Gastrocnemius medialis (tissue), 4 donors: ENCODE results near the gene USP32.

Experiments
- POLR2A ChIP-seq, 2 donors: fragments of 450-650 bp; IDR thresholded peaks; one replicate each; pipeline ENCODE4 v1.6.1; 2017; ENCODE audit warnings: antibody characterized with exemption in 2 of 2, mild to moderate bottlenecking in 2 of 2, moderate library complexity in 2 of 2
- TF ChIP-seq, protein P1 (sequence below), 5 experiments: fragments of 450-650 bp in 3 of 5; fragments of 200-600 bp in 2 of 5; sonication (generic) in 2 of 5; IDR thresholded peaks in 4 of 5; conservative IDR thresholded peaks in 1 of 5; 1 replicate in 4 of 5; 2 replicates in 1 of 5; pipeline ENCODE4 v1.5.1; 2016 to 2019; ENCODE audit warnings: antibody characterized with exemption in 5 of 5, mild to moderate bottlenecking in 3 of 5, moderate library complexity in 3 of 5

DNA sequence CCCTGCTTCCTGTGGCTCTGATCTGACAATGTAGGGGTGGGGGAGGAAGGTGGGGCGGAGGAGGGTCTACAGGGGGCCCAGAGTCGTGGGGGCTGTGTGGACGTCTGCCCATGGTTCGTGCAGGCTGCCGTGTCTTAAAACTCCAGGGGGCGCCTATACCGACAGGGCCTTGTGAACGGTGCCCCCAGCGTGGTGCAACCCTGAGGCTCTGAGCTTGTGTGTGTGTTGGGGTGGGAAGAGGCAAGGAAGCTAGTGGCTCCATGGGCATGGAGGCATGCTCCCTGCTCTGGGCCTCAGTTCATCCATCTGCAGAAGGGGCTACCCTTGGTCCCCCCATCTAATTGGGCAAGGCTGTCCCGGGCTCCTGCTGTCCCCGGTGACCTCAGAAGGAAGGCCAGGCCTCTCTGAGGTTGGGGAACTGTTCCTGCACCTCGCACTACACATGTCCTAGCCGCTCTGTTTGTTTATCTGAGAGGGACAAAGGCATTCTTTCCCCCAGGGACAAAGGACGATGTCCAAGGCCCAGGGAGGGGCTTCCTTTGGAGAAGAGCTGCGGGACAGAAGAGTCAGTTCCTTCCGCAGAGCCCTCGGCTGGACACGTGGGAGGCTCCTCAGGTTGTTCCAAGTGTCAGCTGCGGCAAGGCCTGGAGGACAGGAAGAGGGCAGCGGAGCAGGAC is 228.7 kb downstream of the USP32 start:
- TF ChIP-seq, protein P1, sequence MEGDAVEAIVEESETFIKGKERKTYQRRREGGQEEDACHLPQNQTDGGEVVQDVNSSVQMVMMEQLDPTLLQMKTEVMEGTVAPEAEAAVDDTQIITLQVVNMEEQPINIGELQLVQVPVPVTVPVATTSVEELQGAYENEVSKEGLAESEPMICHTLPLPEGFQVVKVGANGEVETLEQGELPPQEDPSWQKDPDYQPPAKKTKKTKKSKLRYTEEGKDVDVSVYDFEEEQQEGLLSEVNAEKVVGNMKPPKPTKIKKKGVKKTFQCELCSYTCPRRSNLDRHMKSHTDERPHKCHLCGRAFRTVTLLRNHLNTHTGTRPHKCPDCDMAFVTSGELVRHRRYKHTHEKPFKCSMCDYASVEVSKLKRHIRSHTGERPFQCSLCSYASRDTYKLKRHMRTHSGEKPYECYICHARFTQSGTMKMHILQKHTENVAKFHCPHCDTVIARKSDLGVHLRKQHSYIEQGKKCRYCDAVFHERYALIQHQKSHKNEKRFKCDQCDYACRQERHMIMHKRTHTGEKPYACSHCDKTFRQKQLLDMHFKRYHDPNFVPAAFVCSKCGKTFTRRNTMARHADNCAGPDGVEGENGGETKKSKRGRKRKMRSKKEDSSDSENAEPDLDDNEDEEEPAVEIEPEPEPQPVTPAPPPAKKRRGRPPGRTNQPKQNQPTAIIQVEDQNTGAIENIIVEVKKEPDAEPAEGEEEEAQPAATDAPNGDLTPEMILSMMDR (IDR thresholded peaks at IDR 0.05 in 4 of 5, conservative IDR thresholded peaks at IDR 0.05 in 1 of 5) = peak in 1 of 5 experiments; percentile 11
- no peak for TF ChIP-seq POLR2A (IDR thresholded peaks at IDR 0.05)
